HG02763 (cell line): Measurements from ENCODE around the gene NCOR2.

Experiments used
- ATAC-seq: cut with Tn5 transposase; IDR thresholded peaks from one replicate; pipeline ENCODE4 v1.9.1; 2021; ENCODE audit warnings: mild to moderate bottlenecking, moderate library complexity; ENCODE audit not compliant: unreplicated experiment

The NCOR2 gene

GRCh38 chr12:124577986-124578385 is 10.6 kb upstream of the NCOR2 start:
- ATAC-seq, result no peak

DNA sequence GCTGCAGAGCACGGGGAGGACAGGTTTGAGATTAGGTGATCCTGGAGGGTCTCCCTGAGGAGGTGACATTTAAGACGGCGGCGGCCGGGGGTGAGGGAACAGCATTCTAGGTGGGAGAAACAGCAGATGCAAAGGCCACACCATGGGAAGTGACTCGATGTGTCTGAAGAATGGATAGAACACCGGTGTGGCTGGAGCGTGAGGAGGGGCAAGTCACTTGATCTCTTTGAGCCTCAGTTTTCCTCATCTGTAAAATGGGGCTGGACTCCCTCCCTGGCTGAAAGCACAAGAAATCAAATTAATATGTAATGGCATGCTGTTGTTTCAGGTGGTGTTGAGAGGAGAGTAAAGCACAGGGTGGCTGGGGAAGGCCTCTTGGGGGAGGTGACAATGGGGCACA is 10.0 kb upstream of the NCOR2 start:
- ATAC-seq, result no peak

- ATAC-seq, result no peak
These were observed 8.7 kb upstream of the NCOR2 start for GRCh38 chr12:124576061-124576650.

- ATAC-seq, result no peak
These were observed 6.7 kb upstream of the NCOR2 start for GRCh38 chr12:124573839-124574786.

DNA sequence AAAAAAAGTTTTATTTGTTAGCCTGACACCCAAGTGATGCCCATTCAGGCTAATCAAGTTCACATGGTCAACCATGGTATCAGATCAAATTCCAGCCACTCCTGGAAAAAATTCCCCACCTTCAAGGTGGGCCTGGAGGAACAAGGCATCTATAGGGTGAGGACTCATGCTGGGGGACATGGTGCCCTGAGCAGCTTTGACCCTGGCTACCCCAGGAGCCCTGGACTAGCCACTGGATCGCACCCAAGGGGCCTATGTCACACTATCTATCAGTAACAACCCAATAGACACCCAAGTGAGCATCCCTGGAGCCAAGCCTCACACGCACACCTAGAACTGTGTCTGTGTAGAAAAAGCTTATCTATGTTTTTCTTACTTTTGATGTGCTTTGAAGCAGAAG is 4.1 kb upstream of the NCOR2 start:
- no peak for ATAC-seq

GRCh38 chr12:124570810-124571209 is 3.4 kb upstream of the NCOR2 start:
- ATAC-seq, result no peak

GRCh38 chr12:124569375-124570148 is 2.1 kb upstream of the NCOR2 start:
- no peak for ATAC-seq

DNA sequence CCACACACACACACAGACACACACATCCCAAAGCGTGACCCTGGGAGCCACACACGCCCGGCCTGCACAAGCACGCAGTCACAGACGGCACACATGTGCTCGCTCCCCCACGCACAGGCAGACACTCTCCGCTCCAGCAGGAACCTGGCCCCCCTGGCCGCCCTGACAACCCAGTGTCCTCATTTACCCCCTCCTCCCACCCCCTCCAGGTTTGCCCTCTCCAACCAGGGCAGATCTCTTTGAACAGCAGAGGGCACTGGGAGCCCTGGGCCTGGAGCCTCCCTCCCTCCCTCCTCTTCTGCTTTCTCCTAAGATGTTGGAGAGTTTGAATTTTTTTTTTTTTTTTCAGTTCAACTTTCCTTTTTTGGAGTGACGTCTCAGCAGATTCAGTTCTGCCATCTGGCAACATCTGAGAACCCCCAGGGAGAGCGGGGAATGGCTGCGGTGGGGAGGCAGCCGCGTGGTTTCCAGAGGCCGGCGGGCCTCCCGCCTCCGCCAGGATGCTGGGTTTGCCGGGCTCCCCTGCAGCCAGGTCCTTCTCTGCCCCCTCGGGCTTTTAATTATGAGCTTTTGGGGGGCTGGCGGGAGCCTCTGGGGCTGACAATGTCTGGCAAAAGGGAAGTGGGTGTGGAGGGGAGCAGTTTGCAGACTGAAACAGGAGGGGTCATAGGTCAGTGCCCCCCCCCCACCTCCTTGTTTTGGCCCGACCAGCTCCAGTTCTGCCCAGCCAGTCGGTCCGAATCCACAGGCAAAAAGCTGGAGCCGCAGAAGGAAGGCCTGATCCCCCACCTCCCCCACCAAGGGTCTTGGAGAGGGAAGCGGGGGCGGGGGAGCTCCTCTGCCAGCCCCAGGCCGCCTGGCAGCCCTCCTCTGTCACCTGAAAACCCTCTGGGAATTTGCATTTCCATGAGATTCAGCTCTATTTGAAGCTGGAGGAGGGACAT is 1.3 kb upstream of the NCOR2 start:
- ATAC-seq, result no peak

DNA sequence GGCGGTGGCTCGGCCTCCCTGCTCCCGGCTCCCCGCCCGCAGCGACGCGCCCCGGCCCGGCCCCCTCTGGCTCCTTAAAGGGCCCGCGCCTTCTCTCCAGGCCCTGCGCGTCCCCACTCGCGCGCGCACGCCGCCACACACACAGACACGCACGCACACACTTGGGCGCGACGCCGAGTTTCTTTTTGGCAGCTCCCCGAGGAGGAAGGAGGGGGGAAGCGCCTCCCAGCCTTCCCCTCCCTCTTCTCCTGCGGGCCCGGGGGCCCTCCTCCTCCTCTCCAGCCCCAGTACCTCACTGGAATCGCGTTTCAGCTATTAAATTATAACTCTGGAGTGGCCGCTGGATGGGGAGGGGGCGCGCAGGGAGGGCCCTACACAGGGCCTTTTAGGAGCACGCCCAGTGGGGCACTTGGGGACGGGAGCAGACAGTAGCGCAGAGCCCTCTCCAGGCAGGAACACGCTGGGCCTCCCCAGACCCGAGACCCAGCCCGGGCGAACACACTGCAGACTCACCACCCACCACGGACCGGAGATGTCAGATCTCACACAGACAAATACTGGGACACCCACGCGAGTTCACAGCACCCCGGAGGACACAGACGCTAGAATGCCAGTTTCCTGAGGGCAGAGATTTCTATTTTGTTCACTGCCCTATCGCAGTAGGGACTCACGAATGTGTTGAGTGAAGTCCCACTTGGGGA is 411 bp upstream of the NCOR2 start:
- peak; percentile 49 for ATAC-seq

- ATAC-seq, result peak; percentile 38
These were observed 1.0 kb downstream of the NCOR2 start for GRCh38 chr12:124566161-124566996.

- no peak for ATAC-seq
These were observed 1.7 kb downstream of the NCOR2 start for GRCh38 chr12:124565656-124566160.

DNA sequence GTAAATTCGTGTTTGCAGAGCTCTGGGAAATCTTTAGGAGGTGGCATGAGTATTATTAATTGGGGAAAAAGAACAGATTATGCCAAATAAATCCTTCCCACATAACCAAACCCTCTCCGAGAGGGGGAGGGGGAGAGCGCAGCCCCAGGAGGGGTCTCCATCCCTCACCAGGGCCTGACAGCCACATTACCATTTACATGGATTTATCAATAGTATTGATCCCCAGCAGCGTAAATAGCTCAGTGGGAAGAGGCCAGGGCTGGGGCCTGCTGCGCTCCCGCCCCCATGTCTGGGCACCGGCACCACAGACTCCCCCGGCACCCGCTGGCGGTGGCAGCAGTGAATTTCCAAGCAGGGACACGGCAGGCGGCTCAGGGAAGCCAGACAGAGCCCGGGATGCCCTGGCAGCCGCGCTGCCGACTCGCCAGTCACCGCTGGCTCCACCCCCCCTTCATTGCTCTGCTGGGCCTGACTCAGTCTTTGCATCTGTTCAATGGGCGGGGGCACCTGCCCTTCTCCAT is 2.4 kb downstream of the NCOR2 start:
- no peak for ATAC-seq

DNA sequence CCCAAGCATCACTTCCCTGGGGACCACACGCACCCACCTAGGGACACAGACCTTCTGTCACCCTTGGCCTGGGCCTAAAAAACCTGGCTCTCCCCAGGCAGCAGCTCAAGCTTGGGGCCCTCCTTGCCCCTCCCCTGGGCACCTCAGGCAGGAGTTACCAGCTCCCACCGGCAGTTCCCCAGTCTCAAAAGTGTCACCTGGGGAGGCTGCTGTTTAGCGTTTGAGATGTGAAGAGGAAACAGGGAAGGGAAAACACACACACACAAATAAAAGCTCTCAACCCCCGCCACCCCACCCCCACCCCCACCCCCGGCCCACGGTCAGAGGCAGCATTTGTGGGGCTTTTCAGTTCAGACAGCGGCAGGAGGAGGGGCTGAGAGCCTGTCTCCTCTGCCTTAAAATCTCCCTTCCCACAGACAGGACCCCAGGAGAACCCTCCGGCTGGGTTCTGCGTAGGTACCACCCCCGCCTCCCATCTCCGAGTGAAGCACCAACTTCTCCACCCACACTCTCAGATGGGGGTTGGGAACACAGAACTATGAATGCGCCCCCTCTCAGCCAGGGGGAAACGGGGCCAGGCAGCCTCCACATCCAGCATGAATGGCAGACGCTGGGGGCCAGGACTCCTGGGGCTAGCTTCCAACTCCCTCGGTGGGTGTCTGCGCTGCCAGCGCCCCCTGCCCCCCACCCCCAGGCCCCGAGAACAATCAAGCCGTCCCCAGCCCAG is 3.0 kb downstream of the NCOR2 start:
- no peak for ATAC-seq

GRCh38 chr12:124563809-124564208 is 3.6 kb downstream of the NCOR2 start:
- no peak for ATAC-seq

- ATAC-seq, result no peak
These were observed 4.0 kb downstream of the NCOR2 start for GRCh38 chr12:124563401-124563800.

DNA sequence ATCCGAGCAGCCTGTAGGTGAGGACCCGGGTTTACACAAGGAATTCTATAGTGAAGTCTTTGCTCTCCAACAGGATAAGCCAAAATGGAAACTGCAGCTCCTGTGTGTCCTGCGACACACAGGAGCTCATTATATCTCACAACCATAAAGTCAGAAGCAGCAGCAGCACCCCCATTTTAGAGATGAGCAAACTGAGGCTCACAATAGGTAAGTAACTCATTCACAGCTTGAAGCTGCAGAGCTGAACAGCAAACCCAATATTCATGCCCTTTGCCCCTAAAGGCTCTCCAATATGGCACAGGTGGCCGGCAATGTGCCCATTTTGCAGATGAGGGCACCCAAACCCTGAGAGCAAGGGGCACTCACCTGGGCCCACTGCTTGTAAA is 4.6 kb downstream of the NCOR2 start:
- ATAC-seq, result no peak

DNA sequence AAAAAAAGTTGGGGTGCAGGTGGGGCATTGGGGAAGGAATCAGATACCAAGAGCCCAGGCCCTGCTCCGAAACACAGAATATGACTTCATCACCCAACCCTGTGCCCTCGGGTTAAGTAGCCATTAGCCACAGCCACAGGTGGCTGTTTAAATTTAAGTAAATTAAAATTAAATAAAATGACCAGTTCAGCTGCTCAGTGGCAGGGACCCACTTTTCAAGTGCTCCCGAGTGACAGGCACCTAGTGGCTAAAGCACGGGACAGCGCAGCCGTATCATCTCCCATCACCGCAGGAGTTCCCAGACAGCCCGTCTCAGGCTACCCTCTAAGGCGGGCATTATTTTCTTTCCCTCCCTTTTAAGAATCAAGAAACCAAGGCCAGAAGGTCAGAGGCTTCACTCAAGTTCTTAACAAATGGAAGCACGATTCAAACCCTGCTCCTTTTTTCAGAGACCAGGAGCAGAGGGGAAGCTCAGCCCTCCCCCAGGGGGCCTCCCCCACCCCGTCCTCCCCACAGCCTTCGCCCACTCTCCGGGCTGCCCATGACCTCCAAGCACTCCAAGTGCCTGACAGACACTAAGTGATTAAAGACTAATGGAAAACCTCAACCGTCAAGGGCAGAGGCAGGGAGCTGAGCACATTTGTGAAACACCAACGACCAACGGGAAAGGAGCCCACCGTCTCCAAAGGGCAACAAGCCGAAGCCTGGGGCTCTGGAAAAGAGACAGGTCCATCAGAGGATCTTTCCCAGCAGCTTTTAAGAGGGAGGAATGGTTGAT is 5.2 kb downstream of the NCOR2 start:
- ATAC-seq, result no peak
